Measurements from ENCODE around the gene CLTCL1. TPM values are rescaled to one million over a fixed set of nuclear protein-coding genes. Genes with fewer than 3 reads are reported as not detected.
"Not testable (repeated sequence)": the region's sequence is repeated elsewhere in the genome, so short reads cannot be mapped to it uniquely, and the experiment has no call there.

CLTCL1 gene
- total RNA-seq, 2 donors from 2014 or later = 19.1 to 29.7 TPM

DNA sequence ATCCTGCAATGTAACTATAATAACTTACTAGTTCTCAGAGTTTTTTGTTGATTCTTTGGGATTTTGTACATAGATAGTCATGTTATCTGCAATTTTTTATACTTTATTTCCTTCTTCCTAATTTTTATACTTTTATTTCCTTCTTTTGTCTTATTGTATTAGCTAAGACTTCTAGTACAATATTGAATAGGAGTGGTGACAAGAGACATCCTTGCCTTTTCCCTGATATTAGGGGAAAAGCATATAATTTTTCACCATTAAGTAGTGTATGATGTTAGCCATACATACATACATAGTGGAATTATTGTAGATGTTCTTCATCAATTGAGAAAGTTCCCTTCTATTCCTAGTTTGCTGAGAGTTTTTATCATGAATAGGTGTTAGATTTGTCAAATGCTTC lies 27.8 kb upstream of the CLTCL1 start:
- H3K4me1 ChIP-seq = no peaks in the 10 kb centered on the region
- H3K4me3 ChIP-seq = no peak overlapping the region
- DNase-seq (ENCODE audit: low spot score) = no peak
- H3K36me3 ChIP-seq = no peaks in the 10 kb centered on the region
- peaks cover 0 to 31% of the 10 kb centered on the region in 2 donors for H3K9me3 ChIP-seq
- no peak for TF ChIP-seq CTCF (IDR thresholded peaks at IDR 0.05)
- H3K27me3 ChIP-seq = no peaks in the 10 kb centered on the region
- no peak overlapping the region for H3K27ac ChIP-seq

GRCh38 chr22:19317865-19318264 lies 26.3 kb upstream of the CLTCL1 start:
- Histone ChIP-seq H3K27me3 (no peaks in the 10 kb centered on the region), H3K36me3 (no peaks in the 10 kb centered on the region), H3K9me3 (peaks cover 0 to 31% of the 10 kb centered on the region in 2 donors), H3K27ac (no peak overlapping the region), H3K4me3 (no peak overlapping the region), H3K4me1 (no peaks in the 10 kb centered on the region)
- no peak for DNase-seq (ENCODE audit: low spot score)
- no peak for TF ChIP-seq CTCF (IDR thresholded peaks at IDR 0.05)

GRCh38 chr22:19307872-19308271 lies 16.4 kb upstream of the CLTCL1 start:
- TF ChIP-seq CTCF (IDR thresholded peaks at IDR 0.05) = no peak
- Histone ChIP-seq H3K36me3 (no peaks in the 10 kb centered on the region), H3K27me3 (no peaks in the 10 kb centered on the region), H3K27ac (no peak overlapping the region), H3K4me1 (no peaks in the 10 kb centered on the region), H3K4me3 (no peak overlapping the region), H3K9me3 (no peaks in the 10 kb centered on the region)
- DNase-seq (ENCODE audit: low spot score) = no peak

DNA sequence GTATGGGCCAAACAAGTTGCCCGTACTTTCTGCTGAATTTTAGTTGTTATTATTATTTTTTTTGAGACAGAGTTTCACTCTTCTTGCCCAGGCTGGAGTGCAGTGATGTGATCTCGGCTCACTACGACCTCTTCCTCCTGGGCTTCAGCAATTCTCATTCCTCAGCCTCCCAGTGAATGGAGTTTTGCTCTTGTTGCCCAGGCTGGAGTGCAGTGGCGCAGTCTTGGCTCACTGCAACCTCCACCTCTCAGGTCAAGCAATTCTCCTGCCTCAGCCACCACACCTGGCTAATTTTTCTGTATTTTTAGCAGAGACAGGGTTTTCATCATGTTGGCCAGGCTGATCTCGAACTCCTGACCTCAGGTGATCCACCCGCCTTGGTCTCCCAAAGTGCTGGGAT lies 15.0 kb upstream of the CLTCL1 start:
- not testable (repeated sequence) for H3K4me3 ChIP-seq; H3K27me3 ChIP-seq; H3K9me3 ChIP-seq; H3K4me1 ChIP-seq; DNase-seq (ENCODE audit: low spot score); H3K27ac ChIP-seq; H3K36me3 ChIP-seq

DNA sequence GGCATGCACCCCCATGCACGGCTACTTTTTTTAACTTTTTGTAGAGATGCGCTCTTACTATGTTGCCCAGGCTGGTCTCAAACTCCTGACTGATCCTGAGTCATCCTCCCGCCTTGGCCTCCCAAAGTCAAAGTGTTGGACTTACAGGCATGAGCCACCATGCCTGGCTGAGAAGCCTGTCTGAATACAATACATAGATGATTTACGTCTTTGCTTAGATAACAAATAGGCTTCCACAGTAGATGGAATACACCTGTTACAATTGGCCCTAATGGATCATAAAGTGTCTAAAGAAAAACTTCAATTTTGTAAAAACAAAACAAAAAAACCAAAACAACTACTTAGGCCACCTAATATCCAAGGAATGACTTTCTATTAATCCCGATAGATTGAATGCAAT lies 13.0 kb upstream of the CLTCL1 start:
- no peaks in the 10 kb centered on the region for H3K36me3 ChIP-seq
- no peak overlapping the region for H3K4me3 ChIP-seq
- H3K27ac ChIP-seq = no peak overlapping the region
- no peak for TF ChIP-seq CTCF (IDR thresholded peaks at IDR 0.05)
- H3K4me1 ChIP-seq = no peaks in the 10 kb centered on the region
- no peaks in the 10 kb centered on the region for H3K27me3 ChIP-seq
- DNase-seq (ENCODE audit: low spot score) = no peak
- no peaks in the 10 kb centered on the region for H3K9me3 ChIP-seq

DNA sequence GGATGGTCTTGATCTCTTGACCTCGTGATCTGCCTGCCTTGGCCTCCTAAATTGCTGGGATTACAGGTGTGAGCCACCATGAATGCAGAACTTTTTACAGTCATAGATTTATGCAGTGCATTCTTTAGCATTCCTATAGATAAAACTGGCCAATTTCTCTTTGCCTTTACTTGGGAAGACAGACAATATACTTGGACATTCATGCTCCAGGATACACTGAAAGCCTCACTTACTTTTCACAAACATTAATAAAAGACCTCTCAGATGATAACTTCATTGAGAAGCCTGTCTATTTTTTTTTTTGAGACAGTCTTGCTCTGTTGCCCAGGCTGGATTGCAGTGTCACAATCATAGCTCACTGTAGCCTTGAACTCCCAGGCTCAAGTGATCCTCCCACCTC lies 12.3 kb upstream of the CLTCL1 start:
- Histone ChIP-seq H3K9me3 (no peaks in the 10 kb centered on the region), H3K27ac (no peak overlapping the region), H3K36me3 (no peaks in the 10 kb centered on the region), H3K4me1 (no peaks in the 10 kb centered on the region), H3K4me3 (no peak overlapping the region), H3K27me3 (no peaks in the 10 kb centered on the region)
- DNase-seq (ENCODE audit: low spot score) = no peak
- TF ChIP-seq CTCF (IDR thresholded peaks at IDR 0.05) = no peak
